Endothelial cell of umbilical vein (primary cell): ENCODE measurements around the gene ATXN7L2.

ENCODE experiments used
- CTCF ChIP-seq, 2 donors: IDR thresholded peaks; 1 replicate in 1 of 2; 2 replicates in 1 of 2; pipeline ENCODE4 v1.5.1; 2011; ENCODE audit warnings: low read length in 2 of 2, mild to moderate bottlenecking in 2 of 2, moderate library complexity in 2 of 2, control low read depth in 1 of 2, inconsistent platforms in 1 of 2, low read depth in 1 of 2; ENCODE audit not compliant: insufficient read depth in 1 of 2; ENCODE audit errors: extremely low read depth in 1 of 2
- EZH2 ChIP-seq: IDR thresholded peaks from 2 replicates; pipeline ENCODE4 v1.6.1; 2012; ENCODE audit warnings: borderline replicate concordance, low read depth, mild to moderate bottlenecking, moderate library complexity, low read length, inconsistent platforms; ENCODE audit not compliant: severe bottlenecking
- GATA2 ChIP-seq: IDR thresholded peaks from 2 replicates; pipeline ENCODE4 v1.7.0; 2011; ENCODE audit warnings: low read depth, mild to moderate bottlenecking, moderate library complexity, mixed read lengths, low read length; ENCODE audit not compliant: insufficient read length, insufficient read depth
- JUN ChIP-seq: IDR thresholded peaks from 2 replicates; pipeline ENCODE4 v1.6.1; 2011; ENCODE audit warnings: borderline replicate concordance, low read depth; ENCODE audit not compliant: insufficient read length, insufficient read depth
- MAX ChIP-seq: IDR thresholded peaks from 2 replicates; pipeline ENCODE4 v1.6.1; 2011; ENCODE audit not compliant: insufficient read depth, insufficient read length
- POLR2A ChIP-seq: IDR thresholded peaks from 2 replicates; pipeline ENCODE4 v1.6.1; 2012; ENCODE audit warnings: low read depth, mild to moderate bottlenecking, control low read depth, low read length
- POLR2AphosphoS5 ChIP-seq: IDR thresholded peaks from 2 replicates; pipeline ENCODE4 v1.6.1; 2012; ENCODE audit warnings: low read depth, mild to moderate bottlenecking, control low read depth, low read length, moderate library complexity; ENCODE audit not compliant: insufficient read depth

- TF ChIP-seq POLR2AphosphoS5: no peak
- no peak for TF ChIP-seq POLR2A
- no peak for TF ChIP-seq CTCF (IDR thresholded peaks at IDR 0.05; ENCODE audit: extremely low read depth in 1 of 2, insufficient read depth in 1 of 2, low read depth in 1 of 2, low read length in 2 of 2)
- TF ChIP-seq MAX: no peak
- no peak for TF ChIP-seq GATA2
- TF ChIP-seq EZH2: no peak
- TF ChIP-seq JUN: no peak
Measured at GRCh38 chr1:109487261-109487660, 3.6 kb downstream of the ATXN7L2 start.
